22Rv1 (cell line): ENCODE measurements around the gene NEK8.

ENCODE experiments used
- ZFX ChIP-seq: fragments of 450-650 bp; IDR thresholded peaks from 2 replicates; pipeline ENCODE4 v1.6.1; 2017; ENCODE audit warnings: antibody characterized with exemption, borderline replicate concordance
- TF ChIP-seq, protein P1 (sequence below): fragments of 450-650 bp; IDR thresholded peaks from 2 replicates; pipeline ENCODE4 v1.5.1; 2017; ENCODE audit warnings: mild to moderate bottlenecking

DNA sequence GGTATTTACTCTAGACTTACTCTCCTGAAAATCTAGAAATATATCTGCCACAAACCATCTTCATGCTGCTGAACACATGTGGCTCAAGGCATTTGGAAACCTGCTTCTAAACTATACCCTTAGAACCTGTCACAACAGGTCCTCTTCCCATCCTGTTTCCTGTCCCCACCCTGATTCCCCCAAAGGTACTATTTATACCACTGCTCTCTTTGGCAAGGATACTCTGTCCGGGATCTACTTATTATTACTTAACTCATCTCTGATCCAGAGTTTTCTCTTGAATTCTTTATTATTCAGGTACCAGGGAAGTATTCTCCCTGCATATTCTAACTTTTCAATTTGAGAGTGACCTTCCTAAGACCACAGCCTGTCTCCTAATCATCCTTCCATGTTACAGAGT lies 48.6 kb downstream of the NEK8 start:
- TF ChIP-seq, protein P1, sequence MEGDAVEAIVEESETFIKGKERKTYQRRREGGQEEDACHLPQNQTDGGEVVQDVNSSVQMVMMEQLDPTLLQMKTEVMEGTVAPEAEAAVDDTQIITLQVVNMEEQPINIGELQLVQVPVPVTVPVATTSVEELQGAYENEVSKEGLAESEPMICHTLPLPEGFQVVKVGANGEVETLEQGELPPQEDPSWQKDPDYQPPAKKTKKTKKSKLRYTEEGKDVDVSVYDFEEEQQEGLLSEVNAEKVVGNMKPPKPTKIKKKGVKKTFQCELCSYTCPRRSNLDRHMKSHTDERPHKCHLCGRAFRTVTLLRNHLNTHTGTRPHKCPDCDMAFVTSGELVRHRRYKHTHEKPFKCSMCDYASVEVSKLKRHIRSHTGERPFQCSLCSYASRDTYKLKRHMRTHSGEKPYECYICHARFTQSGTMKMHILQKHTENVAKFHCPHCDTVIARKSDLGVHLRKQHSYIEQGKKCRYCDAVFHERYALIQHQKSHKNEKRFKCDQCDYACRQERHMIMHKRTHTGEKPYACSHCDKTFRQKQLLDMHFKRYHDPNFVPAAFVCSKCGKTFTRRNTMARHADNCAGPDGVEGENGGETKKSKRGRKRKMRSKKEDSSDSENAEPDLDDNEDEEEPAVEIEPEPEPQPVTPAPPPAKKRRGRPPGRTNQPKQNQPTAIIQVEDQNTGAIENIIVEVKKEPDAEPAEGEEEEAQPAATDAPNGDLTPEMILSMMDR = no peak
- TF ChIP-seq ZFX = no peak
